ENCODE measurements around the gene CEMIP.

Gene CEMIP

DNA sequence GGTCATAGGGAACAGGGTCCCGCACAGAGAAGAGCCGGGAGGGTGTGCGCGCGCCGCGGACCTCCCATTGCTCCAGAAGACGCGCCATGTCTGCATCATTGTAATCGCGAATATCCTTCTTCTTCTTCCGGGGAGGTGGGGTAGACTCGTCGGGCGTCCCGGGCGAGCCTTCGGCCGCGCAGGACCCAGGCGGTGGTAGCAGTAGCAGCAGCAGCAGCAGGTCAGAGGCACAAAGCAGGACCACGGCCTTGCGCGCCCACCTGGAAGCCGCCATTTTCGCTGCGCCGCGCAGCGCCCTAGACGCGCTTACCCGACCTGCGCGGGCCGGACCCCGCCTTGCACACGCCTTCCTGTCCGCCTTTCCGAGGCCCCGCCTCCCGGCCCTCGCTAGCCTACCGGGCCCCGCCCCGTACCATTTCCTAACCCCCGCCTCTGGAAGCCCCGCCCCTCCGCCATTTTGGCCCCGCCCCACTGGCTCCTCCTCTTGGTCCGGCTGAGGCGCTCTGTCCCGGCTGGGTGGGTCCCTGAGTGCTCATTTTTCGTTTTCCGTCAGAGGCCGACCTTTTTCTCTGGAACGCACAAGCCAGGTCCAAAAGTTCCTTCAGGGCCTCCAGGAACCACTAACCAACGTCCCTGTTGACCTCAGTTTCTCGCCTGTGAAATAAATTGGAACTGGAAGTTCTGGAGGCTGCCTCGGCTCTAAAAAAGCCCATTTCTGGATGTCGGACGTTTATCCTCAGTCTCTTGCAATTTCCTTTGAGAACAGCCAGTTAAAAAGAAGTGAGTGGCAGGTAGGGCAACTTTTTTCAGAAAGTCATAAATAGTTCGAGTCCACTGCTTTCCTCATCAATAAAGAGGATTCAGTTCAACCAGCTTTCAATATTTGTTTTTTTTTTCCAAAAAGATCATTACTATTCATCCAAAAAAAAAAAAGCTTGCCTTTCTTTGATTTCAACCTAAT lies 210.6 kb downstream of the CEMIP start, which contains the start of gene MESD:
Gene MESD (minus strand): TSS at position 302 of the 961 bp plus-strand sequence. CDS start 28 bp downstream, at position 274.
- DNase-seq, result peak; percentile 92 to 94

- no peak for DNase-seq
Measured at GRCh38 chr15:80990955-80991354, 211.8 kb downstream of the CEMIP start.

DNA sequence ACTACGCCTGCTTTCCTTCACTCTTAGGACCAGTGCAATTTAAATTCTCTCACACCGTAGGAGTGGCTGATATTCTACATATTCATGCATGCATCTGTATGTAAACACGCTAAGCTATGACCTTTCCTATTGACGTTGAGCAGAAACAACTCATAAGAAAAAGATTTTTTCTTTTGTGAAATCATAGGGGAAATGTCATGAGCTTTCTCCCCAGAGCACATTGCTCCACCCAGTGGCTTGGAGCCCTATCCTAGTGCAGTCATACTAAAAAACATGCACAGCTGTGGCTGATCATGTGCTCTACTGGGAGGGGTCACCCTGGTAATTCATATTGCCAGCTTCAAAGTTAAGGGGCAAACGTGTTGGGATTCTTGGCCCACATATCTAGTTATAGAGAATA lies 212.3 kb downstream of the CEMIP start:
- DNase-seq, result peak; percentile 74 to 78

DNA sequence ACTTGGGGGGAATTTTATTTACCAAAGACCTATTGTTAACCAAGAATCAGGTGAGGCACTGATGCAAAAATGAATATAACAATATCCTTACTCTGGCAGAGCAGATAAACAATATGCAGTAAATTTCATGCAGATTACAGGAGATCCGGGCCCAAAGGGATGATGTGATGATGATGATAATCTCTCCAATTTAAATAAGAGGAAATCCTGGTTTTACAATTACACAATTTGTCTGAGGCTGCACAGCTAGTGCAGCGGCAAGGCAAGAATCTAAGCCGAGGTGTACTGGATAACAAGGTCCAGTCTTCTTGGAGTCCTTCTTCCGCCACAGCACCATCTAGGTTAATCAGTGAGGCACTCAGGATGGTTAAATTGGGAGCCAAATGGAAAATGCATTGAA lies 212.8 kb downstream of the CEMIP start:
- DNase-seq, result no peak

- no peak for DNase-seq
Measured at GRCh38 chr15:80992441-80992840, 213.3 kb downstream of the CEMIP start.

- peak; percentile 32 to 53 for DNase-seq
Measured at GRCh38 chr15:80996247-80996646, 217.1 kb downstream of the CEMIP start.

GRCh38 chr15:80997692-80998091 lies 218.5 kb downstream of the CEMIP start:
- DNase-seq, result no peak

GRCh38 chr15:80998251-80998650 lies 219.1 kb downstream of the CEMIP start:
- no peak for DNase-seq

DNA sequence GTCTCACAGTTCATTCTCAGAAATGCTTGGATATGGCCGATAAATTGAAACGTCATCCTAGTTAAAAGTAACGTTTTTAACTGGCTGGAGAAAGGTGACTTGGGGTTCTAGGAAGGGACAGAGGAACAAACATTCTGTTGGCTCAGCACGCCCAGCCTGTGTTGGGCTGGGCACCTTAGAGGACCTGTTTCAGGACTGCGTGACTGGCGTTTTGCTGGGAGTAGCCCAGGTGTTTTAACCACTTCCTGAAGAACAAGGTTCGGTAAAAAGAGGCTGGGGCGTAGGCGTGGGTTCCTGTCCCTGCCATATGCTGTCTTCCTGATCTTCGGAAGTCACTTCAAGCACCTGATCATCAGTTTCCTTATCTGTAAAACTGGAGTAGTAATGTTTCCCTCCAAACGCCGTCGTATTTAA lies 220.5 kb downstream of the CEMIP start:
- peak in 1 of 2 experiments; percentile 51 for DNase-seq

GRCh38 chr15:81000144-81000623 lies 221.0 kb downstream of the CEMIP start:
- peak; percentile 55 to 62 for DNase-seq

GRCh38 chr15:81000624-81001151 lies 221.5 kb downstream of the CEMIP start, which contains the start of gene TLNRD1:
TSS of gene TLNRD1 (plus strand) at chr15:81000923. CDS start at chr15:81002272, 1,349 bp downstream.
- peak; percentile 89 to 91 for DNase-seq
